K562 treated with DMSO at 1 percent for 48 hours (cell line): ENCODE data around the gene SETD1A. TPM values are rescaled to one million over a fixed set of nuclear protein-coding genes. Genes with fewer than 3 reads are reported as not detected.

Experiments used
- total RNA-seq: library from RNA; unstranded; fragments of 300-600 nt; gene quantifications from 2 replicates; pipeline ENCODE4 v1.2.3, GENCODE V29; 2022; ENCODE audit warnings: low replicate concordance; ENCODE audit errors: extremely low read depth

The SETD1A gene
- not detected in 2 replicates for total RNA-seq

DNA sequence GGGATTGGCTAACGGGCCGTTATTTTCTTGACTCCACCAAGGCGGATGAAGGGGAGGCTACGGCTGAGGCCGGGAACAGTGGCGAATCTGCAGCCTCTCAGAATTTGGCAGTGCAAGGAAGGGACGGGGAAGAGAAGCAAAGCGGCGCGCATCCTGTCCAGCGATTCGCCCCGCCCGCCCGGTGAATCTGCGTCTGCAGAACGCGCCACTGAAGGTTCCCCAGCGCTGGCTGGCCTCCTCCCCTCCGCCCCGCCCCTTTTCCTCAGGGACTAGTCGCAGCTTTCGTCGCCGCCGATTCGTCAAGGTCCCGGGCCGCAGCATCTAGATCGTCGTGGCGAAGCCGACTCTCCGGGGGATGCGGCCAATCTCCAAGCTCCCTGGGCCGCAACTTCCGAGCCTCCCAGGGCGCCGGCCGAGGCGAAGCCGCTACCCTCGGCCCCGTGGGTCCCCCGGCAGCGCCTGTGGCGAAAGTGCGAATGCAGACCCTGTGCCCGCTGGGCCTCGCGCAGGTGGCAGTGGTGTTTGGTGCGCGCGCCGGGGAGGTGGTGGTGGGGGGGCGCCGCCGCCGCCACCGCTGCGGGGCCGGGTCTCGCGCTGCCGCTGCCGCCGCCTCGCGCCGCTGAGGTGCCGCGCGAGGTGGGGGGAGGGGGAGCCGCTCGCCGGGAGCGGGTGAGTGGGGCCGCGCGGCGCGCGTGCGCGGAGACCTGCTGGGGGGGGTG lies at the start of gene SETD1A:
Gene SETD1A, plus strand, starts transcription at position 299 of the 719 bp plus-strand sequence. CDS start 978 bp downstream, outside the sequence.

DNA sequence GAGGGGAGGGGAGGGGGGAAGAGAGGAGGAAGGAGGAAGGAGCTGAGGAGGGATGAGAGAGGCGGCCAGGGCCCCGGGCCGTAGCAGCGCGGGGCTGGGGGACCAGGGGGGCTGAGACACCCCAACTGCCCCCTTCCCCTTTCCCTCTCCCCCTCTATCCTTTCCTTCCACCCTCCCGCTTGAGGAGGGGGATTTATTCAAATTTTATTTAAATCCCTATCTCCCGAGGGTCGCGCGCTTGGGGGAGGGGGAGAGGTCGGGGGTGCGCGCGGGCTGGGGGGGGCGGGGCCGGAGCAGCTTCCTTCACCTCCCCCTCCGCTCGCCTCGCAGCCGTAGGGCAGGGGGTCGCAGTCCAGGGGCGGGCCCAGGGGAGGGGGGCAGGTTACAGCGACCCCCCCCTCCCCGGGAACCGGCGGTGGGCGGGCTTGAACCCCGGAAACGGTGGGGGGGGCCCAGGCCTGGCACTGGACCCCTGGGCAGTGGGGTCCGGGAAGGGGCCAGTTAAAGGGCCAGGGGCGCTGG lies 33.9 kb upstream of the SETD1A start, which contains the start of gene FBXL19:
Gene FBXL19, plus strand, starts transcription at position 19 of the 522 bp plus-strand sequence. CDS start 2,183 bp downstream, outside the sequence.

DNA sequence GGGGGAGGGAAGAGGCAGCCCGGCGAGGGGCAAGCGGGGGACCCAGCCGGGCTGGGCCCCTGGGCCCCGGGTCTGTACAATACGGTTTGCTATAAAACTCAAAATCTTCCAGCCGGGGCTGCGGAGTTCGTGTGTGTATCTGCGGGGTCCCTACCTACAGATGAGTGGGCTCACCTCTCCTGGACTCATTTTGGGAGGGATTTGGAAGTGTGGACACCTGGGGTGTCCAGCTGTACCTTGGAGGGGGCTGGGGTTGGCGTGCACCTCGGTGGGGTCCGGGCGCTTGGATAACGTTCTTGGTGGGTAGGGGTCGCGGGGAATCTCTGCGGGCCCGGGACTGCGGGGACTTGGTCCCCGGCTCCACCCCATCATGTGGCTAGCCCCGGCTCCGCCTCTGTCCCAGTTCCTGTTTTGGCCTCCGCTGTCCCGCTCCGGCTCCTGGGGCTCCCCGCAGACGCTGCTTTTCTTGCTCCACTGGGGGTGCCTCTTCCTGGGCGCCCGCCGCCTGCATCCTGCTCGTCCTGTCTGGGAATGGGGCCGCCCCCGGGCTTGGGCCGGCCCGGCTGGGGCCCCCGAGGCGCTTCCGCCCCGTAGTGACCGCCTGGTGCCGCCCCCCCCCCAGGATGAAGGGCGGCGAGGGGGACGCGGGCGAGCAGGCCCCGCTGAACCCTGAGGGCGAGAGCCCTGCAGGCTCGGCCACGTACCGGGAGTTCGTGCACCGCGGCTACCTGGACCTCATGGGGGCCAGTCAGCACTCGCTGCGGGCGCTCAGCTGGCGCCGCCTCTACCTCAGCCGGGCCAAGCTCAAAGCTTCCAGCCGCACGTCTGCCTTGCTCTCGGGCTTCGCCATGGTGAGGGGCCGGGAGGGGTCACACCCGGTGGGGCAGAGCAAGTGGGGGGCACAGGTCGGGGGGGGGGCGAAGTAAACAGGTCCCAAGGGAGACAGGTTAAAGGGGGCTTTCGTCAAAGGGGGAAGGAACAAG lies 8.6 kb upstream of the SETD1A start, which contains the start of gene ORAI3:
Gene ORAI3, plus strand, starts transcription at position 402 of the 983 bp plus-strand sequence. Its CDS starts 222 bp downstream, at position 624.

DNA sequence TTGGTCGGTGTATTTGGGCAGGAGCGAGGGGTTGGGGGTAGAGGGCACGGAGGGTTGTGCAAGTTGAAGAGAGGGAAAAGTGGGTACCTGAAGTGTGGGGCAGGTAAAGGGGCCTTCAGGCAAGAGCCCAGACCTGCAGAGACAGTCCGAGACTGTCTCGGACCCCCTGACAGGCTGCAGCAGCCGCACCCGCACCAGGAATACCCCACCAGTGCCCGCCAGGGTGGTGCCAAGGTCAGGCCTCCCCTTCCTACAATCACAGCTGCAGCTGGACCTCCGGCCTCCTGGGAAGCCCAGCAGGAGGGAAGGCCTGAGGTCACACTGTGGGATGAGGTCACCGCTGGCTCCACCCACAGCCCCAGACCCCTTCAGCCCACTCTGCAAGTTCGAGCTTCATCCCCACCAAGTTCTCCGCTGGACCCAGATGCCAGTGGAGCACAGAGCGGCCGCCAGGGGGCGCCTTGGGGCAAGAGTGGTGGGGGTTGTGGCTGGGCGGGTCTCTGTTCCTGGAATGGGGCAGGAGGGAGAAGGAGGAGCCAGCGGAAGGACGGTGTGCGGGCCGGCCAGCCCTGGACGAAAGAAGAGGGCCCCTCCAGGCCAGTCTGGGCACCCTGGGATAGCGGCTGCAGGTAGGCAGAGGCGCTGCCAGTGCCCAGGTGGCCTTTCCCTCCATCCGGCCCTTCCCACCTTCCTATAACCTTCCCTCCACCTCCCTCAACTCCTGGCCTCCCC lies 27.3 kb downstream of the SETD1A start, which contains the start of gene HSD3B7:
Gene HSD3B7, plus strand, starts transcription at position 539 of the 732 bp plus-strand sequence. CDS start 452 bp downstream, outside the sequence.

DNA sequence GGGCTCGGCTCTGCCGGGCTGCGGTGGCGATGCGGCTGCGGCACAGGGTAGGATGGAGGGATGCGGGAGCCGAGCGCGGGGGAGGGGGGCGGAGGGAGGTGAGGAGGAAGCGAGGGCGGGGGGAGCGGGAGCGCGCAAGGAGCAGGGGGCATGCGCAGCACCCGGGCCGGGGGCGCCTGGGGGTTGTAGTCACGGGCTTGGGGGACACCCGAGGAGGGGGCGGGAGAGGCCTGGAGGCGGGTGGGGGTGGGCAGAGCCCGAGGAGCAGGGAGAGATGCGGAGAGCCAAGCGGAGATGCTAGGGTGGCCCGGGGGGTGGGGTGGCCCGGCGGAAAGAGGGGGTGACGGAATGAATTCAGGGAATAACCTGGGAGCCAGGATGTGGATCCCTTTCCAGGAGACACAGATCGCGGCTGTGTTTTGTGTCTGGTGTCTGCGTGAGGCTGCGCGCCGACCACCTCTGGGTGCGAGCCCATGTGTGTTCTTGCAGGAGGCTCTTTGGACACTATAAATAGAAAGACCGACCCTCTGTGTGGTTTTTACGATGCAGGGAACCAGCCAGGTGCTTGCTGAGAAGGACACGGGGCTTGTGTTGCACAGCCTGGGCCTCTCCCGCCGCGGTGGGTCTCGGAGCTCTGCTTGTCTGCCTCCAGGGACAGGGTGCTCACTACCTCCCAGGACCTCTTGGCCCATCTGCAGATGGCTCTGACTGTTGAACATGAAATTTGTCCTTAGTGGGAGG lies 53.2 kb downstream of the SETD1A start, which contains the start of gene STX1B:
Gene STX1B, minus strand, starts transcription at position 54 of the 741 bp plus-strand sequence. CDS start 242 bp downstream, outside the sequence.

DNA sequence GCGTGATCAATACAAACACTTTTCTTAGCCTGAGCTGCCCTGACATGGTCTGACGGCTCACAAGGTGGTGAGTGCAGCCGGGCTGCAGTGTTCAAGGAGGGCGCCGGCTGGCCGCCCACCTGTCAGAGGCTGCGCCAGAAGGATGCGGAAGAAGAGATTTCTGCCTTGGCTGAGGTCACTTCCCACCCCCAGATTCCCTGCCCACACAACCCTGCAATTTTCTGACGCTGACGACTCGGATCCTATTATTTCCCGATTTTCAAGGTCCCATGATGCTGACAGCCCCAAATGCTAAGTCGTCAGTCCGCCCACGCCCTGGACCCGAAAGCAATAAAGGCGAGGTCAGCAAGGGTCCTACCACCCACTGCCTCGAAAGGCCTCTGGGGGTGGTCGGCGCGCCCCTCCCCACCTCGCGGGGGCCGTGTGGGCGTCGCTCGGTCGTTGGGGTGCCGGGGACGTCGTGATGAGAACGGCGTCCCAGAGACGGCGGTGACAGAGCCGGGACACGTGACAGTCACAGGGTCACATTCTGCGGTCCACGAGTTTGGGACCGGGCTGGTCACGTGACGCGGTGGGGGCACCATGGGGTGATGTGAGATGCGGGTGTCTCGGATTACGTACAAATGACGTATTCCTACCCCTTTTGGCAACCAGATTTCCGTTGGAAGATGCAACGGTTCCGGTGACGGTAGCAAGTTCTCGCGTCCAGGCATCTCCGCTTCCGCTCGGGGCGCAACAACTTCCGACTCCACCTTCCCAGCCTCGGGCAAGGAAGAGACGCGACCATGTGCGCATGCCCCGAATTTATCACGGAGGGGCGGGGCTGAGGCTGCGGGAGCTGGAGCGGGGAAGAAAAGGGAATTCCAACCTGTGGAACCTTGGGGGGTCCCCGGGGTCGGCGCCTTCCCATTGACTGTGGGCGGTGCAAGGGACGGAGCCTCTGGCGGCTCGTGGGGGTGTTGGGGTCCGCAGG lies 75.5 kb downstream of the SETD1A start, which contains the start of gene STX4:
Gene STX4, plus strand, starts transcription at position 823 of the 973 bp plus-strand sequence. CDS start 248 bp downstream, outside the sequence.

Other genes with a start within 250 kb of the SETD1A start
- gene PHKG2, start 209.3 kb upstream of the SETD1A start, total RNA-seq: not detected in 2 replicates
- gene CFAP119, start 195.7 kb upstream of the SETD1A start, total RNA-seq: not detected in 2 replicates
- gene RNF40, start 195.4 kb upstream of the SETD1A start, total RNA-seq: not detected in 2 replicates
- gene ZNF629, start 170.5 kb upstream of the SETD1A start, total RNA-seq: not detected in 2 replicates
- gene BCL7C, start 63.7 kb upstream of the SETD1A start, total RNA-seq: not detected in 2 replicates
- gene CTF1, start 61.1 kb upstream of the SETD1A start, total RNA-seq: not detected in 2 replicates
- not detected in 2 replicates for gene FBXL19, start 34.2 kb upstream of the SETD1A start, total RNA-seq
- gene ORAI3, start 8.7 kb upstream of the SETD1A start, total RNA-seq: not detected in 2 replicates
- gene HSD3B7, start 27.5 kb downstream of the SETD1A start, total RNA-seq: not detected in 2 replicates
- not detected in 2 replicates for gene STX1B, start 52.9 kb downstream of the SETD1A start, total RNA-seq
- gene STX4, start 75.8 kb downstream of the SETD1A start, total RNA-seq: not detected in 2 replicates
- gene ZNF668, start 116.5 kb downstream of the SETD1A start, total RNA-seq: not detected in 2 replicates
- not detected in 2 replicates for gene ZNF646, start 116.7 kb downstream of the SETD1A start, total RNA-seq
- not detected in 2 replicates for gene PRSS53, start 131.2 kb downstream of the SETD1A start, total RNA-seq
- gene VKORC1, start 137.0 kb downstream of the SETD1A start, total RNA-seq: not detected in 2 replicates
- not detected in 2 replicates for gene BCKDK, start 150.6 kb downstream of the SETD1A start, total RNA-seq
- not detected in 2 replicates for gene KAT8, start 159.9 kb downstream of the SETD1A start, total RNA-seq
- not detected in 2 replicates for gene PRSS8, start 178.0 kb downstream of the SETD1A start, total RNA-seq
- not detected in 2 replicates for gene PRSS36, start 192.3 kb downstream of the SETD1A start, total RNA-seq
- not detected in 2 replicates for gene FUS, start 222.4 kb downstream of the SETD1A start, total RNA-seq
- gene PYCARD, start 245.0 kb downstream of the SETD1A start, total RNA-seq: not detected in 2 replicates